Measurements from ENCODE around the gene UCMA. TPM values are rescaled to one million over a fixed set of nuclear protein-coding genes. Genes with fewer than 3 reads are reported as not detected.
"Not testable (repeated sequence)": the region's sequence is repeated elsewhere in the genome, so short reads cannot be mapped to it uniquely, and the experiment has no call there.

Gene UCMA, protein sequence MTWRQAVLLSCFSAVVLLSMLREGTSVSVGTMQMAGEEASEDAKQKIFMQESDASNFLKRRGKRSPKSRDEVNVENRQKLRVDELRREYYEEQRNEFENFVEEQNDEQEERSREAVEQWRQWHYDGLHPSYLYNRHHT
- total RNA-seq (2014; rRNA removed; shearing (Covaris generic); ENCODE audit: low replicate concordance): not detected in 2 replicates

GRCh38 chr10:13234172-13234571, at the start of gene UCMA:
Gene UCMA, minus strand, starts transcription at chr10:13234374. Its CDS starts 116 bp downstream, at chr10:13234258.
- Histone ChIP-seq H3K9me3 (no peaks in the 10 kb centered on the region), H3K4me3 (no peak within 1 kb of the TSS), H3K27me3 (no peaks in the 10 kb centered on the region), H3K36me3 (no peaks in the 10 kb centered on the region)
- no peak for DNase-seq

GRCh38 chr10:13282348-13282747, 48.2 kb upstream of the UCMA start:
- not testable (repeated sequence) for DNase-seq, H3K27me3 ChIP-seq, H3K9me3 ChIP-seq, H3K4me3 ChIP-seq, H3K36me3 ChIP-seq

- DNase-seq: no peak
- no peaks in the 10 kb centered on the region for H3K27me3 ChIP-seq
Observed at GRCh38 chr10:13276749-13277365, 42.7 kb upstream of the UCMA start.

DNA sequence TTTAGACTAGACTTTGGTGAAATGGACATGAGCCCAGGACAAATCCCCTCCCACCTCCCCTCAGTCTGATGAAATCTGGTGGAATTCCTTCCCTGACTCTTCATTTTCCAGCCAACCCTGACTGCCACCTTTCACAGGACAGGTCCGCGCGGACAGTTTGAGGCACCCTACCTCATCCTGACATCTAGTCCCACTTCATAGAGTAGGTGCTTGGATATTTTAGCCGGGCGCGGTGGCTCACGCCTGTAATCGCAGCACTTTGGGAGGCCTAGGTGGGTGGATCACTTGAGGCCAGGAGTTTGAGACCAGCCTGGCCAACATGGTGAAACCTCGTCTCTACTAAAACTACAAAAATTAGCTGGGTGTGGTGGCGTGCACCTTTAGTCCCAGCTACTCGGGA, 42.0 kb upstream of the UCMA start:
- DNase-seq, H3K27me3 ChIP-seq: not testable (repeated sequence)

More at GRCh38 chr10:13276749-13277365, 42.7 kb upstream of the UCMA start:
- H3K4me3 ChIP-seq: no peak overlapping the region
- H3K9me3 ChIP-seq: no peaks in the 10 kb centered on the region
- no peaks in the 10 kb centered on the region for H3K36me3 ChIP-seq

DNA sequence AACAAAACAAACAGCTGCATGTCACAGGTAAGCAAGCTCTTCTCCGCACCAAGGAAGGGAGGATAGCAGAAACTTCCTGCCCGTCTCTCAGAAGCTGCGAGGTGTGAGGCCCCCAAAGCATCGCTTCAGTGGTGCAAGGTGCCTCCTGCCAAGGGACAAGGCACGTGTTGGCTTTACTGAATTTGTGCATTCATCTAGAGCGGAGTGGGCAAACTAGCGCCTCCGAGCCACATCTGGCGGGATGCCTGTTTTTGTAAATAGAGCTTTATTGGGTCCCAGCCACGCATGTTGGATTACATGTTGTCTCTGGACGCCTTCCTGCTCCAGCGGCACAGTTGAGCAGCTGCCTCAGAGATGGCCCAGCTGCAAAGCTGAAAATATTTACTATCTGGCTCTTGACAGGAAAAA, 38.0 kb upstream of the UCMA start:
- H3K9me3 ChIP-seq: no peaks in the 10 kb centered on the region
- H3K27me3 ChIP-seq: no peaks in the 10 kb centered on the region
- H3K36me3 ChIP-seq: no peaks in the 10 kb centered on the region
- H3K4me3 ChIP-seq: no peak overlapping the region
- DNase-seq: no peak

More for the DNA sequence above, 42.0 kb upstream of the UCMA start:
- not testable (repeated sequence) for H3K9me3 ChIP-seq, H3K4me3 ChIP-seq, H3K36me3 ChIP-seq

DNA sequence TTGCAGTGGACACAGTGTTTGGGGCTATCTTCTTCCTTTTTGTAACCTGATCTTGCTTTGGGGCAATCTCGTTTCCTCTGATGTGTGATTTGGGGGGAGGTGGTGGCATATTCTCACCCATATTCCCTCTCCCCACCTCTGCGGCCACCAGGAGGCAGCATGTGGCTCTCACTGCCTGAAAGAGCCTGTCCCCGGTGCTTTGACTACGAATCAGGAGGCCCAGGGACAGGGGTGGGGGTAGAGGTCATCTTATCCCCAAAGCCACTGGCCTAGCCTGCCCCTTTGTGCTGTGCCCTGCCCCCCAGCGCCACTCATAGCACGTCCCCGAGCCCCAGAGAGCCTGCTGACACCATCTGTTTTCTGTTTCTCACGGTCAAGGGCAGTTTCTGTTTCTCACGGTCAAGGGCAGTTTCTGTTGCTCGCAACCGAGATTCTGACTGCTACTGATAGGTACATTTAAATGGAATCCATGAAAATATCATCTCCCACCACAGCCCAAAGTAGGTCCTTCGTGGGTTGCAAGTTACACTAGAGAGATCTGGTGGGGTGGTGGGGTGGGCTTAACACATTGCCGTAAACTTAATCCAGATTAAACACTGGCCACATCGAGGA, 37.5 kb upstream of the UCMA start:
- no peaks in the 10 kb centered on the region for H3K27me3 ChIP-seq
- no peaks in the 10 kb centered on the region for H3K9me3 ChIP-seq
- H3K4me3 ChIP-seq: no peak overlapping the region
- no peaks in the 10 kb centered on the region for H3K36me3 ChIP-seq
- peak; percentile 13 for DNase-seq

DNA sequence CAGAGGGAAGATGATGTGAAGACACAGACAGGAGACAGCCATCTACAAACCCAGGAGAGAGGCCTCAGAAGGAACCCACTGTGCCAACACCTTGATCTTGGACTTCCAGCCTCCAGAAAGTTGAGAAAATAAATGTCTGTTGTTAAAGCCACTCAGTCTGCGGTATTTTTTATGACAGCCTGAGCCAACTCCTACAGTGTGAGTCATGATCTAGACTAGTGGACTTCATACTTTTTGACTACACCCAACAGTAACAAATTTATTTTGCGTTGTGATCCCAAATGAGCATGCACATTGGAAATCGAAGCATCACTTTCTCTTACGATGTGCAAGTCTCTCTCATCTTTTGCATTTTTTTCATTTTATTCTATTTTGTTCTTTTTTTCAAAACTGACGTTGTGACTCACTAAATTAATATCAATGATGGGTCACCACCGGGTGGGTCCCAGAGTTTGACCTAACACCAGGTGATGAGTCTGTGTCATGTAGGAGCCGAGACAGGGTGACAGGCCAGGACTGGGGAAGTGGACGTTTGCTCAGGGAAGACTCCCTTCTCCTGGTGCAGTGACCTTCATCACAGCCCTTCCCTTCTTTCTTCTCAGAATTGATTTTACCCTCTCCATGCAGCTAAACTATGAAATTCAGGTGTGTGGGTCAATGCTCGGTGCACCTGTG, 36.8 kb upstream of the UCMA start:
- no peaks in the 10 kb centered on the region for H3K9me3 ChIP-seq
- DNase-seq: peak; percentile 13
- H3K36me3 ChIP-seq: no peaks in the 10 kb centered on the region
- H3K27me3 ChIP-seq: no peaks in the 10 kb centered on the region
- H3K4me3 ChIP-seq: no peak overlapping the region

DNA sequence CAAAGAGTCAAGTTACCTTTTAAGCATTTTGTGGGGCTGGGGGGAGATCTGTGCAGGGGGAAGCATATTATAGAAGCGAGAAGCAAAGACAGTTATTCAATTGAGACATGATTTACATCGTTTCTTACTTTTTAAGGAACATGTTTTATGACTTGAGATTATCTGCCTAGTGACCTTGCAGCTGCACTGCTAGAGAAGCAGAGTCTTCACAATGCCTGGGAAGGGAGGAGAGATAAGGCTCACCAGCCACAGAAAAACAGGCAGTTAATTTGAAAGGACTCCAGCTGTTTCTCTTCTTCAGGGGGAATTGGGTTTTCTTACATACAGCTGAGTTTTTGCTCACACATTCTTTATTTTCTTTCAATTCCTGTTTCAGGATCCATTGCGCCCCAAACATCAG, 34.7 kb upstream of the UCMA start:
- no peak overlapping the region for H3K4me3 ChIP-seq
- no peaks in the 10 kb centered on the region for H3K36me3 ChIP-seq
- H3K27me3 ChIP-seq: no peaks in the 10 kb centered on the region
- DNase-seq: no peak
- H3K9me3 ChIP-seq: no peaks in the 10 kb centered on the region

- no peak for DNase-seq
- Histone ChIP-seq H3K9me3 (no peaks in the 10 kb centered on the region), H3K36me3 (no peaks in the 10 kb centered on the region), H3K4me3 (no peak overlapping the region), H3K27me3 (peaks cover 2% of the 10 kb centered on the region; the same call in 1 of the 2 replicates)
Observed at GRCh38 chr10:13268310-13268709, 34.1 kb upstream of the UCMA start.

- no peak for DNase-seq
Observed at GRCh38 chr10:13263591-13263990, 29.4 kb upstream of the UCMA start.

GRCh38 chr10:13262433-13262832, 28.3 kb upstream of the UCMA start:
- DNase-seq: no peak
- Histone ChIP-seq H3K9me3 (no peaks in the 10 kb centered on the region), H3K4me3 (no peak overlapping the region), H3K36me3 (no peaks in the 10 kb centered on the region), H3K27me3 (peaks cover 2% of the 10 kb centered on the region; the same call in 1 of the 2 replicates)

More at GRCh38 chr10:13263591-13263990, 29.4 kb upstream of the UCMA start:
- Histone ChIP-seq H3K27me3 (peaks cover 2% of the 10 kb centered on the region; the same call in 1 of the 2 replicates), H3K36me3 (no peaks in the 10 kb centered on the region), H3K4me3 (no peak overlapping the region), H3K9me3 (no peaks in the 10 kb centered on the region)

- peaks cover 16% of the 10 kb centered on the region for H3K27me3 ChIP-seq
- H3K9me3 ChIP-seq: no peaks in the 10 kb centered on the region
- H3K36me3 ChIP-seq: no peaks in the 10 kb centered on the region
- no peak for DNase-seq
- H3K4me3 ChIP-seq: no peak overlapping the region
Observed at GRCh38 chr10:13257621-13258140, 23.5 kb upstream of the UCMA start.

GRCh38 chr10:13256627-13257026, 22.5 kb upstream of the UCMA start:
- H3K9me3 ChIP-seq: no peaks in the 10 kb centered on the region
- no peaks in the 10 kb centered on the region for H3K36me3 ChIP-seq
- DNase-seq: no peak
- H3K27me3 ChIP-seq: peaks cover 16% of the 10 kb centered on the region
- no peak overlapping the region for H3K4me3 ChIP-seq

- no peak for DNase-seq
- no peaks in the 10 kb centered on the region for H3K36me3 ChIP-seq
Observed at GRCh38 chr10:13253726-13254125, 19.6 kb upstream of the UCMA start.

DNA sequence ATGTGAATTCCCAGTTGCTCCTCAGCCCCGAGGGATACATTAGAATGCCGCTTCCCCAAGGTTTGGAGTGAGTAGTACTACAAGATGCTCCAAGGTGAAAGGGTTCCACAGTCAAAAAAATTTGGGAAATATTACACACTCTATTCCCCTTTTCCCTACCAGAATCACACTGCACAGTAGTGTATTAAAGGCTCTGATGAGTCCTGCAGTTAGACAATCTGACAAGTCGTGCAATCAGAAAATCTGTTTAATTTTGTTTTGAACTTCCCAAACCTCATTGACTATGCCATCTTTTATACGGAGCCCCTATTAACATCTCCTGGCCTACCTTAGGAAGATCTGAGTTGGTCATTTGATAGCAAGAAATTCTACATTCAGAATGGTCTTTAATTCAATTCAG, 13.6 kb upstream of the UCMA start:
- Histone ChIP-seq H3K27me3 (no peaks in the 10 kb centered on the region), H3K9me3 (no peaks in the 10 kb centered on the region), H3K36me3 (no peaks in the 10 kb centered on the region), H3K4me3 (no peak overlapping the region)
- no peak for DNase-seq

More at GRCh38 chr10:13253726-13254125, 19.6 kb upstream of the UCMA start:
- Histone ChIP-seq H3K9me3 (no peaks in the 10 kb centered on the region), H3K27me3 (peaks cover 16% of the 10 kb centered on the region), H3K4me3 (no peak overlapping the region)

GRCh38 chr10:13247246-13247645, 13.1 kb upstream of the UCMA start:
- no peak for DNase-seq
- Histone ChIP-seq H3K27me3 (no peaks in the 10 kb centered on the region), H3K9me3 (no peaks in the 10 kb centered on the region), H3K4me3 (no peak overlapping the region), H3K36me3 (no peaks in the 10 kb centered on the region)

DNA sequence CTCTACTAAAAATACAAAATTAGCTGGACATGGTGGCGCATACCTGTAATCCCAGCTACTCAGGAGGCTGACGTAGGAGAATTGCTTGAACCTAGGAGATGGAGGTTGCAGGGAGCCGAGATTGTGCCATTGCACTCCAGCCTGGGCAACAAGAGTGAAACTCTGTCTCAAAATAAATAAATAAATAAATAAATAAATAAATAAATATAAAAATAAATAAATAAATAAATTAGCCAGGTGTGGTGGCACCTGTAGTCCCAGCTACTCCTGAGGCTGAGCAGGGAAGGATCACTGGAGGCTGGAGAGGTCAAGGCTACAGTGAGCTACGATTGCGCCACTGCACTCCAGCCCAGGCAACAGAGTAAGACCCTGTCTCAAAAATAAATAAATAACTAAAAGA, 8.1 kb upstream of the UCMA start:
- H3K9me3 ChIP-seq, H3K36me3 ChIP-seq, H3K27me3 ChIP-seq, DNase-seq, H3K4me3 ChIP-seq: not testable (repeated sequence)

All from MG63 (cell line).